Measurements from ENCODE around the gene COL5A2. TPM values are rescaled to one million over a fixed set of nuclear protein-coding genes. Genes with fewer than 3 reads are reported as not detected.
A peak's percentile ranks its signal among the peaks of the same experiment; 100 is the strongest.

The COL5A2 gene
- total and polyA plus RNA-seq, 11 donors = 4.4 to 61.1 (median 12.4) TPM

GRCh38 chr2:189115126-189115525 is 64.4 kb downstream of the COL5A2 start:
- no peak overlapping the region for H3K4me3 ChIP-seq
- no peaks in the 10 kb centered on the region for H3K36me3 ChIP-seq
- H3K4me1 ChIP-seq = peaks cover 0 to 15% (median 0%) of the 10 kb centered on the region in 12 donors
- intact Hi-C loops (cut with DNase I) = loop anchor here in 4 of 10 donors (5.0 to 10.0 kb wide), 4 partner anchors 60 to 172 kb away; partner anchors contain the start of gene COL5A2 (in 2 of the 4)
- H3K27ac ChIP-seq = no peak overlapping the region
- H3K9me3 ChIP-seq = no peaks in the 10 kb centered on the region
- WGBS, 4 donors = 48 to 65% (median 64%) methylated on average over 2 of the region's 2 CpGs
- DNase-seq (no peak), ATAC-seq (no peak)
- TF ChIP-seq CTCF (IDR thresholded peaks at IDR 0.05) = peak in 7 of 12 donors; percentile 16 to 46 (median 36)
- no peak for TF ChIP-seq POLR2A (IDR thresholded peaks at IDR 0.05)
- H3K27me3 ChIP-seq = no peaks in the 10 kb centered on the region

- WGBS, 4 donors = 68 to 83% (median 77%) methylated on average over 2 of the region's 2 CpGs
- TF ChIP-seq POLR2A (IDR thresholded peaks at IDR 0.05) = no peak
- TF ChIP-seq CTCF (IDR thresholded peaks at IDR 0.05) = no peak
- H3K27ac ChIP-seq = no peak overlapping the region
- no peak for DNase-seq
- H3K27me3 ChIP-seq = no peaks in the 10 kb centered on the region
- intact Hi-C loops (cut with DNase I) = loop anchor here in 4 of 10 donors (5.0 to 10.0 kb wide), 3 partner anchors 61 to 173 kb away; partner anchors contain the start of gene COL5A2 (in 1 of the 4)
- H3K9me3 ChIP-seq = no peaks in the 10 kb centered on the region
- no peak overlapping the region for H3K4me3 ChIP-seq
- H3K36me3 ChIP-seq = peaks cover 0 to 11% (median 0%) of the 10 kb centered on the region in 9 donors
- peaks cover 0 to 15% (median 0%) of the 10 kb centered on the region in 12 donors for H3K4me1 ChIP-seq
- no peak for ATAC-seq
Measured at GRCh38 chr2:189113963-189114362, 65.6 kb downstream of the COL5A2 start.

- 88 to 91% (median 90%) methylated on average over 2 of the region's 2 CpGs for WGBS, 4 donors
- ATAC-seq = no peak
- intact Hi-C loops (cut with DNase I) = loop anchor here in 4 of 10 donors (5.0 to 10.0 kb wide), 3 partner anchors 64 to 176 kb away; partner anchors contain the start of gene COL5A2 (in 1 of the 4)
Measured at GRCh38 chr2:189111063-189111715, 68.4 kb downstream of the COL5A2 start.

More at GRCh38 chr2:189111063-189111715, 68.4 kb downstream of the COL5A2 start:
- no peaks in the 10 kb centered on the region for H3K27me3 ChIP-seq
- no peak for DNase-seq
- H3K27ac ChIP-seq = no peak overlapping the region
- no peaks in the 10 kb centered on the region for H3K9me3 ChIP-seq
- peaks cover 0 to 8% (median 0%) of the 10 kb centered on the region in 12 donors for H3K4me1 ChIP-seq
- H3K4me3 ChIP-seq = no peak overlapping the region
- peaks cover 0 to 18% (median 0%) of the 10 kb centered on the region in 9 donors for H3K36me3 ChIP-seq
- no peak for TF ChIP-seq CTCF (IDR thresholded peaks at IDR 0.05)
- no peak for TF ChIP-seq POLR2A (IDR thresholded peaks at IDR 0.05)

All from heart left ventricle (tissue), 16 donors.